ENCODE results near the gene TBCEL. TPM values are rescaled to one million over a fixed set of nuclear protein-coding genes. Genes with fewer than 3 reads are reported as not detected.
A peak's percentile ranks its signal among the peaks of the same experiment; 100 is the strongest.

TBCEL gene
- total RNA-seq, 6 donors from 2014 or later: 30.4 to 52.7 (median 31.9) TPM

GRCh38 chr11:121037016-121037415 lies 13.1 kb downstream of the TBCEL start:
- WGBS, 2 donors: 78 to 89% methylated on average over 1 of the region's 1 CpG

GRCh38 chr11:121038648-121039409 lies 14.9 kb downstream of the TBCEL start:
- peaks cover 5 to 34% (median 21%) of the 10 kb centered on the region in 4 donors for H3K4me1 ChIP-seq
- TF ChIP-seq CTCF (IDR thresholded peaks at IDR 0.05) (no peak), POLR2AphosphoS5 (IDR thresholded peaks at IDR 0.05) (no peak), EP300 (IDR thresholded peaks at IDR 0.05) (no peak), POLR2A (IDR thresholded peaks at IDR 0.05) (no peak)
- peak overlapping the region in 3 of 4 donors; percentile 6 to 78 (median 38) for H3K27ac ChIP-seq
- no peak for ATAC-seq (ENCODE audit: low FRiP score in 2 of 2)
- no peak overlapping the region for H3K4me3 ChIP-seq
- no peak for DNase-seq
- H3K36me3 ChIP-seq: no peaks in the 10 kb centered on the region
- 73 to 75% methylated on average over 5 of the region's 5 CpGs for WGBS, 2 donors
- no peaks in the 10 kb centered on the region for H3K9me3 ChIP-seq
- no peaks in the 10 kb centered on the region for H3K27me3 ChIP-seq

More at GRCh38 chr11:121037016-121037415, 13.1 kb downstream of the TBCEL start:
- no peaks in the 10 kb centered on the region for H3K9me3 ChIP-seq
- no peak for DNase-seq
- no peak overlapping the region for H3K27ac ChIP-seq
- no peaks in the 10 kb centered on the region for H3K36me3 ChIP-seq
- H3K4me1 ChIP-seq: peaks cover 5 to 34% (median 16%) of the 10 kb centered on the region in 4 donors
- H3K4me3 ChIP-seq: no peak overlapping the region
- no peak for ATAC-seq (ENCODE audit: low FRiP score in 2 of 2)
- H3K27me3 ChIP-seq: no peaks in the 10 kb centered on the region
- TF ChIP-seq CTCF (IDR thresholded peaks at IDR 0.05) (no peak), POLR2A (IDR thresholded peaks at IDR 0.05) (no peak), EP300 (IDR thresholded peaks at IDR 0.05) (no peak), POLR2AphosphoS5 (IDR thresholded peaks at IDR 0.05) (no peak)

GRCh38 chr11:121039971-121040613 lies 16.2 kb downstream of the TBCEL start:
- Histone ChIP-seq H3K27ac (peak overlapping the region; percentile 53 to 78 (median 62)), H3K9me3 (no peaks in the 10 kb centered on the region), H3K4me1 (peaks cover 5 to 33% (median 21%) of the 10 kb centered on the region in 4 donors), H3K27me3 (no peaks in the 10 kb centered on the region), H3K36me3 (no peaks in the 10 kb centered on the region), H3K4me3 (no peak overlapping the region)
- DNase-seq (no peak), ATAC-seq (ENCODE audit: low FRiP score in 2 of 2) (no peak)
- TF ChIP-seq POLR2AphosphoS5 (IDR thresholded peaks at IDR 0.05): no peak
- no peak for TF ChIP-seq EP300 (IDR thresholded peaks at IDR 0.05)
- no peak for TF ChIP-seq CTCF (IDR thresholded peaks at IDR 0.05)
- no peak for TF ChIP-seq POLR2A (IDR thresholded peaks at IDR 0.05)
- WGBS, 2 donors: 75 to 83% methylated on average over 1 of the region's 1 CpG

- no peak for ATAC-seq (ENCODE audit: low FRiP score in 2 of 2)
- 68 to 80% methylated on average over 3 of the region's 3 CpGs for WGBS, 2 donors
- H3K27ac ChIP-seq: peak overlapping the region; percentile 27 to 78 (median 70)
Observed at GRCh38 chr11:121040614-121041002, 16.7 kb downstream of the TBCEL start.

More at GRCh38 chr11:121040614-121041002, 16.7 kb downstream of the TBCEL start:
- H3K27me3 ChIP-seq: no peaks in the 10 kb centered on the region
- peaks cover 5 to 33% (median 18%) of the 10 kb centered on the region in 4 donors for H3K4me1 ChIP-seq
- no peak for DNase-seq
- TF ChIP-seq EP300 (IDR thresholded peaks at IDR 0.05) (peak in 1 of 4 donors; percentile 78), CTCF (IDR thresholded peaks at IDR 0.05) (no peak), POLR2A (IDR thresholded peaks at IDR 0.05) (no peak), POLR2AphosphoS5 (IDR thresholded peaks at IDR 0.05) (no peak)
- no peaks in the 10 kb centered on the region for H3K36me3 ChIP-seq
- no peak overlapping the region for H3K4me3 ChIP-seq
- no peaks in the 10 kb centered on the region for H3K9me3 ChIP-seq

All from upper lobe of left lung (tissue), 6 donors.